NB4 (cell line): ENCODE results near the gene MAN2A1.

Experiments
- DNase-seq: peaks from one replicate; pipeline ENCODE4 v3.0.0; 2010; ENCODE audit warnings: low read depth
- H3K4me3 ChIP-seq: one replicate; pipeline ENCODE4 v1.5.1; 2011; ENCODE audit warnings: mild to moderate bottlenecking, low read depth, low read length, moderate library complexity
- MYC ChIP-seq: IDR thresholded peaks from 2 replicates; pipeline ENCODE4 v1.6.1; 2011; ENCODE audit warnings: low read depth, low read length
- POLR2A ChIP-seq: IDR thresholded peaks from 2 replicates; pipeline ENCODE4 v1.6.1; 2011; ENCODE audit warnings: mild to moderate bottlenecking; ENCODE audit not compliant: insufficient read length; ENCODE audit errors: extremely low read depth
- TF ChIP-seq, protein P1 (sequence below): IDR thresholded peaks from one replicate; pipeline ENCODE4 v1.5.1; 2012; ENCODE audit warnings: low read depth, low read length
- TF ChIP-seq, protein P2 (sequence below): IDR thresholded peaks from 2 replicates; pipeline ENCODE4 v1.6.1; 2011; ENCODE audit warnings: low read depth, low read length

The MAN2A1 gene

DNA sequence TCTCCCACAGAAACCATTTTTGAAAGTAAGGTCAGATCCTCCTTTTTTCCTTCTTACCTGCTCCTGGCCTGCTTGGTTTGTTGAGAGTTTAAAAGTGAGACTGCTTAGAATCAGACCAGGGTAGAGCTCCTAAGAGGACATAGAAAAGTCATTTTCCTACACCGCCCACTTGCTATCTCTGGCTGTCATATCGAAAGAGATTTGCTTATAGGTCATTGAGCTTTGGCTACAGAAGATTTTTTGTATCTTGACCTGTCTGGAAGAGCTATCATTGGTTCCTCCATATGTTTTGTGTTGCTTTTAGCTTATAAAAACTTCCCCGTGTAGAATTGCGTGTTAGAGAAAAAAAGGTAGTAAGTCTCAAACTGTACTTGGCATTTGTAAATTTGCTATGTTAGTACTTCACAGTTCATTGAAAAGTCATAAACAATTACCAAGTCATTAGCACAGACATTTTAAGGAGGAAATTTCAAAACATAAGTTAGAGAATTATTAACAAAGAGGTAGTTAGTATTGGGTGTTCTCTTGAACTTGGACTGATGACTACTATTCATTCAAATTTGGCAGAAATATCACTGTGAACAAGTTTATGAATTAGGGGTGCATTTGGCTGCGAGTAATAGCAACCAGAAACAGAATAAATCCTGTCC is 96.6 kb downstream of the MAN2A1 start:
- no peak overlapping the region for H3K4me3 ChIP-seq
- DNase-seq, result no peak
- no peak for TF ChIP-seq MYC
- TF ChIP-seq, protein P1, sequence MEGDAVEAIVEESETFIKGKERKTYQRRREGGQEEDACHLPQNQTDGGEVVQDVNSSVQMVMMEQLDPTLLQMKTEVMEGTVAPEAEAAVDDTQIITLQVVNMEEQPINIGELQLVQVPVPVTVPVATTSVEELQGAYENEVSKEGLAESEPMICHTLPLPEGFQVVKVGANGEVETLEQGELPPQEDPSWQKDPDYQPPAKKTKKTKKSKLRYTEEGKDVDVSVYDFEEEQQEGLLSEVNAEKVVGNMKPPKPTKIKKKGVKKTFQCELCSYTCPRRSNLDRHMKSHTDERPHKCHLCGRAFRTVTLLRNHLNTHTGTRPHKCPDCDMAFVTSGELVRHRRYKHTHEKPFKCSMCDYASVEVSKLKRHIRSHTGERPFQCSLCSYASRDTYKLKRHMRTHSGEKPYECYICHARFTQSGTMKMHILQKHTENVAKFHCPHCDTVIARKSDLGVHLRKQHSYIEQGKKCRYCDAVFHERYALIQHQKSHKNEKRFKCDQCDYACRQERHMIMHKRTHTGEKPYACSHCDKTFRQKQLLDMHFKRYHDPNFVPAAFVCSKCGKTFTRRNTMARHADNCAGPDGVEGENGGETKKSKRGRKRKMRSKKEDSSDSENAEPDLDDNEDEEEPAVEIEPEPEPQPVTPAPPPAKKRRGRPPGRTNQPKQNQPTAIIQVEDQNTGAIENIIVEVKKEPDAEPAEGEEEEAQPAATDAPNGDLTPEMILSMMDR, result no peak
- no peak for TF ChIP-seq POLR2A
- TF ChIP-seq, protein P2, sequence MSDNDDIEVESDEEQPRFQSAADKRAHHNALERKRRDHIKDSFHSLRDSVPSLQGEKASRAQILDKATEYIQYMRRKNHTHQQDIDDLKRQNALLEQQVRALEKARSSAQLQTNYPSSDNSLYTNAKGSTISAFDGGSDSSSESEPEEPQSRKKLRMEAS, result no peak

DNA sequence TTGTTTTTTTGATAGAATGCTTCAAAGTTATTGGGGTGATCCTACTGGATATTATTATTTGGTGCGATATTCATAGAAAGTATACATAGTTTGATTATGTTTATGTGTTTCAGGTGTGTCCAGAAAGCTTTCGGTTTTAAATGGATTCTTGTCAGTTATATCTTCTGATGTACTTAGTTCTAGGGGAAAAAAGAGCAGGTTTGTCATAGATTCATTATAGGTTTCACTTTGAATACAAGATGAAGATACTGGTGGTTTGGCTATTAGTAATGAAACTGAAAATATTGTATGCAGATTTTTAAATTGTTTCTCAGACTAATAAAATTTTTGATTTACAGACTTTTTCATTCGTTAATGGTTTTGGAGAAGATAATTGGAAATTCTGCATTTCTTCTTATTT is 98.9 kb downstream of the MAN2A1 start:
- H3K4me3 ChIP-seq, result no peak overlapping the region
- DNase-seq, result no peak
- no peak for TF ChIP-seq POLR2A
- TF ChIP-seq, protein P2, result no peak
- TF ChIP-seq, protein P1, result no peak
- TF ChIP-seq MYC, result no peak

DNA sequence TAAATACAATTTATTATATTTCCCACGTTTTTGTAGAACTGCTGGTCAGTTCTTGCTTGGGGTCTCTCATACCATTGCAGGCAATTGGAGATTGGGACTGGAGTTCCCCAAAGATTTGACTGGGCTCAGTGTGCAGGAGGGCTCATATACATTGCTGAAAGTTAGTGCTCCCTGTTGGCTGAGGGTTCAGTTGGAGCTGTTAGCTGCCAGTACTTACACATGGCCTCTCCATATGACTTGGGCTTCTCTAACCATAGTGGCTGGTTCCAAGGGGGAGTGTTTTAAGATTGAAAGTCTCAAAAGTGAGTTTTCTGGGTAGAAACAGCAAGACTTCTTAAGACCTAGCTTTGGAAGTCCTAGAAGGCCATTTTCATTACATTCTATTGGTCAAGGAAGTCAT is 102.9 kb downstream of the MAN2A1 start:
- no peak overlapping the region for H3K4me3 ChIP-seq
- TF ChIP-seq, protein P2, result no peak
- TF ChIP-seq, protein P1, result no peak
- TF ChIP-seq POLR2A, result no peak
- no peak for TF ChIP-seq MYC

DNA sequence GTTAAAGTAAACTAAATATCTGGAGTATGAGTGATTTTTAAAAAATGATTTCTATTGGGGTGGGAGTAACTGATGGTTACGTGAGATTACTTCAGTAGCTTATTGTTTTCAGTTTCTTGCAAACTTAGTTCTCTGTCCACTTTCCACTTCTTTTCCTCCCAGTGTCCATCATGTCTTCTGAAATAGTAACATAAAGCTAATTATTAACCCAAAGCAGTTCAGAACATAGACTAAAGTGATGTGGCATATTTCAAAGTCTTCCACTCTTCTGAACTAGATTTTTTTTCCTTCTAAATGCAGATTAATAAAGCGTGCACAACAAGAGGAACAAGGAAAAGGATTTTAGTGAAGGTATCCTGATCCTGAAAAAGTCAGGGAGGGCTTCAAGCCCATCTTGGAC is 114.1 kb downstream of the MAN2A1 start:
- H3K4me3 ChIP-seq, result no peak overlapping the region
- TF ChIP-seq, protein P1, result no peak
- TF ChIP-seq, protein P2, result no peak
- no peak for TF ChIP-seq POLR2A
- no peak for TF ChIP-seq MYC
- DNase-seq, result no peak

More for the DNA sequence above, 102.9 kb downstream of the MAN2A1 start:
- peak; percentile 1 for DNase-seq

DNA sequence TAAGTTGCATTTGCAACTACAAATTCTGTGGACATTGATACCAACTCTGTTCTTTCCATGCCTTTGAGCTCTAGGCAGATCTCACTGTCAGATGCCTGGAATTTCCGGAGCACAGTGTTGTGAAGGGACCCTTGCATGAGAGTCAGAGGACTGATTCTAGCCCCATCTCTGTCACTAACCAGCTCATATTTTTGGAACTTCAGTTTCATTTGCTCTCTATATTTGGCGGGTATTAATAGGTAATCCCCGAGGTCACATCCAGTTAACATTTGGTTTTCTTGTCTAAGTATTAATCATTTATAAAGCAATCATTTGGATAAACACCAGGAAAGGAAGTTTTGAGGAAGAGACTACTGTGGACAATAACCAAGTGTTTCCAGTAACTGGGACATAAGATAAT is 115.7 kb downstream of the MAN2A1 start:
- no peak for DNase-seq
- H3K4me3 ChIP-seq, result no peak overlapping the region
- TF ChIP-seq, protein P1, result no peak
- TF ChIP-seq MYC (no peak), POLR2A (no peak)
- TF ChIP-seq, protein P2, result no peak

DNA sequence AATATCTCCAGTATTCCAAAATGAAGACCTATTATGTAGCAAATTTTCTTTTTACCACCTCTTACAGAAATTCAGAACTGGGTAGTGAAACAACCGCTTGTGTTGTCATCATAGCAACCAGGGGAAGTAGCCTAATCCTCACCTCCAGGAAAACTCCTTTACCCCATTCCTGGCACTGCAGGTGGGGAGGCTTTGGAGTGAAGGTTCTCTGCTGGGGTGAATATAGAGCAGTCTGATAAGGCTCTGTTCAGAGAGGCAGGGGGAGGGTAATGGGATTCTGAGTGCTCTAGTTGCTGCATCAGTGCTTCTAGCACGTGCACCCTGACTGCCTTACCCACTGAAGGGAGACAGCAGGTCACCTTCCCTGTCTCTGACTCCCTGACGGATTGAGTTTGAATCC is 116.2 kb downstream of the MAN2A1 start:
- TF ChIP-seq MYC, result no peak
- TF ChIP-seq POLR2A, result no peak
- TF ChIP-seq, protein P1, result no peak
- TF ChIP-seq, protein P2, result no peak

More for the DNA sequence above, 116.2 kb downstream of the MAN2A1 start:
- no peak overlapping the region for H3K4me3 ChIP-seq
- no peak for DNase-seq
